Peyer's patch (tissue), 4 donors: ENCODE results near the gene SYNJ2BP.

Experiments used
- POLR2A ChIP-seq, 2 donors: fragments of 450-650 bp; IDR thresholded peaks; one replicate each; pipeline ENCODE4 v1.5.1; 2017; ENCODE audit warnings: antibody characterized with exemption in 2 of 2, mild to moderate bottlenecking in 2 of 2, moderate library complexity in 2 of 2
- TF ChIP-seq, protein P1 (sequence below), 6 experiments: fragments of 450-650 bp in 4 of 6; fragments of 200-600 bp in 2 of 6; sonication (generic) in 1 of 6; IDR thresholded peaks; one replicate each; pipeline ENCODE4 v1.5.1; 2017 to 2019; ENCODE audit warnings: antibody characterized with exemption in 6 of 6, mild to moderate bottlenecking in 3 of 6, moderate library complexity in 1 of 6

DNA sequence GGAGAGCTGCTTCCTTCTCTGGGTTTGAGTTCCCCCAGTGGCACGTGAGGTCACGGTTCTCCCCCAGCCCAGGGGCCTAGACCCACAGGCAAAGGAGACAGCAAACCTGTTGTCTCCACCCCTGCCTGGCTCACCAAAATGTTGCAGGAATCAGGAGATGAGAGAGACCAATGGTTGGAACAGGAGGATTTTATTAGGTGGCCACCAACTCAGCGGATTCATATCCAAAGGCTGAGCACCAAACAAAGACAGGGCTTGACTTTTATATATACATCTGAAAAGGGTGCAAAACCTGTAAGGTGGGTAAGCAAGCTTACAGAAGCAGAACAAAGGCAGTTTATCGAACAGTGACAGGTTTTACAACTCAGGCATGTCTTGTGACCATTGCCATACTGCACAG lies 25.9 kb upstream of the SYNJ2BP start:
- no peak for TF ChIP-seq POLR2A (IDR thresholded peaks at IDR 0.05)
- TF ChIP-seq, protein P1, sequence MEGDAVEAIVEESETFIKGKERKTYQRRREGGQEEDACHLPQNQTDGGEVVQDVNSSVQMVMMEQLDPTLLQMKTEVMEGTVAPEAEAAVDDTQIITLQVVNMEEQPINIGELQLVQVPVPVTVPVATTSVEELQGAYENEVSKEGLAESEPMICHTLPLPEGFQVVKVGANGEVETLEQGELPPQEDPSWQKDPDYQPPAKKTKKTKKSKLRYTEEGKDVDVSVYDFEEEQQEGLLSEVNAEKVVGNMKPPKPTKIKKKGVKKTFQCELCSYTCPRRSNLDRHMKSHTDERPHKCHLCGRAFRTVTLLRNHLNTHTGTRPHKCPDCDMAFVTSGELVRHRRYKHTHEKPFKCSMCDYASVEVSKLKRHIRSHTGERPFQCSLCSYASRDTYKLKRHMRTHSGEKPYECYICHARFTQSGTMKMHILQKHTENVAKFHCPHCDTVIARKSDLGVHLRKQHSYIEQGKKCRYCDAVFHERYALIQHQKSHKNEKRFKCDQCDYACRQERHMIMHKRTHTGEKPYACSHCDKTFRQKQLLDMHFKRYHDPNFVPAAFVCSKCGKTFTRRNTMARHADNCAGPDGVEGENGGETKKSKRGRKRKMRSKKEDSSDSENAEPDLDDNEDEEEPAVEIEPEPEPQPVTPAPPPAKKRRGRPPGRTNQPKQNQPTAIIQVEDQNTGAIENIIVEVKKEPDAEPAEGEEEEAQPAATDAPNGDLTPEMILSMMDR (IDR thresholded peaks at IDR 0.05), result no peak
